ENCODE results near the gene TNFRSF11A.

Gene TNFRSF11A

DNA sequence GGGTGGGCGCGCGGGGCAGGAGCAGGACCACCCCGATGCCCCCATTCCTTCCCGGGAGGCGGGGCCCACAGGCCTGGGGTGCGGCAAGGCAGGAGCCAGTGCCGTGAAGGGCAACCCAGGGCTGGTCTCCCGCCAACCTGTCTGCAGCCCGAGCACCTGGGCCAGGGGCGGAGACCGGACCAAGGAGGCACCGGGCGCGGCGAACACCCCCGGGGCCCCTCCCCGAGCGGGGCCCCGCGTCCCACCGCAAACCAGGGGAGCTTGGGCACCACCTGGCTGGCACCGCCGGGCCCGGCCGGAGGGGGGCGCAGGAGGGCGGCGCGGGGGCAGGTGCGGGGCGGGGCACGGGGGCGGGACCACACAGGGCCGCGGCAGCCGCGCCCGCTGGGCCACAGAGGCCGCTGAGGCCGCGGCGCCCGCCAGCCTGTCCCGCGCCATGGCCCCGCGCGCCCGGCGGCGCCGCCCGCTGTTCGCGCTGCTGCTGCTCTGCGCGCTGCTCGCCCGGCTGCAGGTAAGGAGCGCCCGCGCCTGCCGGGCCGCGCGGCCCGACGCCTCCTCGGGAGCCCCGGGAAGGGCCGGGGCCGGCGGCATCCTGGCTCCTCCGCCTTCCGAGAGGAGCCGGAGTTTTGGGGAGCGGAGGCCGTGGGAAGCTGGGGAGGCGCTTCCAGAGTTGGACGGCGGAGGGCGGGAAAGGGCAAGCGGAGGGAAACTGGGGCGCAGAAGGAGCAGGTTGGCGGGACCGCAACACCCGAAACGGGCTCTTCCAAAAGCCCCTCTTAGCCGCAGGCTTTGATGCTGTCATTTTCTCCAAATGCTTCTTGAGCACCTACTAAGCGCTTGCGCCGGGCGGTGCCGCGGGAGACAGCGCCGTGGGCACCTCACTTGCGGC is at the start of gene TNFRSF11A:
TSS of gene TNFRSF11A (plus strand) at position 394 of the 889 bp plus-strand sequence. CDS start at position 437, 43 bp downstream.
- peak within 1 kb of the TSS; percentile 42 for H3K4me3 ChIP-seq (ENCODE audit: low read length)
- DNase-seq (ENCODE audit: low read depth), result peak; percentile 60
- TF ChIP-seq, protein P1, sequence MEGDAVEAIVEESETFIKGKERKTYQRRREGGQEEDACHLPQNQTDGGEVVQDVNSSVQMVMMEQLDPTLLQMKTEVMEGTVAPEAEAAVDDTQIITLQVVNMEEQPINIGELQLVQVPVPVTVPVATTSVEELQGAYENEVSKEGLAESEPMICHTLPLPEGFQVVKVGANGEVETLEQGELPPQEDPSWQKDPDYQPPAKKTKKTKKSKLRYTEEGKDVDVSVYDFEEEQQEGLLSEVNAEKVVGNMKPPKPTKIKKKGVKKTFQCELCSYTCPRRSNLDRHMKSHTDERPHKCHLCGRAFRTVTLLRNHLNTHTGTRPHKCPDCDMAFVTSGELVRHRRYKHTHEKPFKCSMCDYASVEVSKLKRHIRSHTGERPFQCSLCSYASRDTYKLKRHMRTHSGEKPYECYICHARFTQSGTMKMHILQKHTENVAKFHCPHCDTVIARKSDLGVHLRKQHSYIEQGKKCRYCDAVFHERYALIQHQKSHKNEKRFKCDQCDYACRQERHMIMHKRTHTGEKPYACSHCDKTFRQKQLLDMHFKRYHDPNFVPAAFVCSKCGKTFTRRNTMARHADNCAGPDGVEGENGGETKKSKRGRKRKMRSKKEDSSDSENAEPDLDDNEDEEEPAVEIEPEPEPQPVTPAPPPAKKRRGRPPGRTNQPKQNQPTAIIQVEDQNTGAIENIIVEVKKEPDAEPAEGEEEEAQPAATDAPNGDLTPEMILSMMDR (IDR thresholded peaks at IDR 0.05; ENCODE audit: insufficient read depth, low read depth, low read length, missing control alignments), result peak; percentile 10

DNA sequence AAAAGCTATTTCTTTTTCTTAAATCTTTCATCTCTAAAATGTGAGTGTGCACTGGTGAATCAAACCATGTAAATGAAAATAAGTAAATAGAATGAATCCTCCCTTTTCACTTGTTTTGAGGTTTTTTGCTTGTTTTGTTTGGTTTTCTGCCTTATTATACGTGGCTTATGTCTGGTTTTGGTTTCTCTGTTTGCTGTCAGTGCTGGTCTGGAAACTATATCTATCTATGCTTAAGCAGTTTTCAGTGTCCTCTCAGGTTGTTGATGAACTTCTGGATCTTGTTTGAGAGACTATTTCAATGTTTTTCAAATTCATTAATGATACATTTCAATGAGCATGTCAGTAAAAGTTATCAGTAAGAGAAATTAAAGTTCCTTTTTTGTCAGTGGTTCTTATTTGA is 48.1 kb upstream of the TNFRSF11A start:
- DNase-seq (ENCODE audit: low read depth), result no peak
- TF ChIP-seq, protein P1 (IDR thresholded peaks at IDR 0.05; ENCODE audit: insufficient read depth, low read depth, low read length, missing control alignments), result no peak
- H3K4me3 ChIP-seq (ENCODE audit: low read length), result no peak overlapping the region

DNA sequence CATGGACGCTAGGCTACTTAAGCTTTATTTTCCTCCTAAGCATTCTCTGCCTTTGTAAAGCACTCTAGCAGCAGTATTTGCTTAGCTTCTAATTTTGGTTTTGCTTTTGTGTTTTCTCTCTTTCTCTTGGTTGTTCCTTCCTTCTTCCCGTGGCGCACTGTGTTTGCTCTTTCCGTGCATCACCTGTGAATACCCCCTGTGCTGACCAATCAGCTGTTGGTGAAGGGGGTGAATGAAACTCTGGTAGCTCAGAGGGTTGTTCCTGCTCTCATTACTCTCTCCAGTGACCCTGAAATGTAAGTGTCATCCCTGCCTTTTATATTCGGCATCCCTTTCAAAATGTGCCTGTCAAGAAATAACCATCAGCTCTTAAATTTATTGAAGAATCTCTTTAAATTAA is 45.5 kb upstream of the TNFRSF11A start:
- TF ChIP-seq, protein P1 (IDR thresholded peaks at IDR 0.05; ENCODE audit: insufficient read depth, low read depth, low read length, missing control alignments), result no peak
- no peak overlapping the region for H3K4me3 ChIP-seq (ENCODE audit: low read length)
- DNase-seq (ENCODE audit: low read depth), result no peak

DNA sequence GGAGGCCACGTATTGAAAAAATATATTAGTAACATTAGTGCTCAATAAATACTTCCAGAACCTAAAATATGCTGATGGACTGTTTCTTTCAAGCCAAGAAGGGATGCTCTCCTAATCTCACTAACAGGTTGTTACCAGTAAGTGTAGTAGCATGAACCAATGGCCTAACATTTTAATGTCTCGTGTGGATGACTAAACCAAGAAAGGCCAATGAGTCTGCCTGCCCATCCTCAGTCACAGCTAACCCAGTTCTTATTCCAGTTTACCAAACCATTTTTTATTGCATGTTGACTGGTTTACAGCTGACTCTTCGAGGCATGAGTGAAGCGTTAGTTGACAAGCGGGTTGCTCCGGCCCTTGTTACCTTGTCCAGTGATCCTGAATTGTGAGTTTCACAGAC is 45.1 kb upstream of the TNFRSF11A start:
- TF ChIP-seq, protein P1 (IDR thresholded peaks at IDR 0.05; ENCODE audit: insufficient read depth, low read depth, low read length, missing control alignments), result no peak
- no peak overlapping the region for H3K4me3 ChIP-seq (ENCODE audit: low read length)
- peak; percentile 18 for DNase-seq (ENCODE audit: low read depth)

DNA sequence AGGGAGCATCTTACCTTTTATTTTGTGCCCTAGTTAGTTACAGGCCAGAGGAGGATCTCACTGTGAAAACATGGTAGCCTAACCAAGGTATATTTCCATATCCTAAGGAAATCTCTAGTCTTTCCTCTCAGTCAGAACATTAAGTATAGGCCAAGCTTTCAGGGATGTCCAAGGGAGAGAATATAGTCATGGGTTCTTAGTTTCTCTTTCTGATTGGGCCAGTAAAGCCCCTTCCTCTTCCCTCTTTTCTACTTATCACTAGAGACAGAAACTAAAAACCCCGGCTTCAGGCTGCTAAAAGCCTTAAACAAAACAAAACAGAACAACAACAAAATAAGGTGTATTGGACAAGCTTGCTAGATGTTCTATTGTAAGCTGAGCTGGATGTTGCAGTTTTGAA is 44.3 kb upstream of the TNFRSF11A start:
- DNase-seq (ENCODE audit: low read depth), result no peak
- no peak overlapping the region for H3K4me3 ChIP-seq (ENCODE audit: low read length)
- TF ChIP-seq, protein P1 (IDR thresholded peaks at IDR 0.05; ENCODE audit: insufficient read depth, low read depth, low read length, missing control alignments), result no peak

DNA sequence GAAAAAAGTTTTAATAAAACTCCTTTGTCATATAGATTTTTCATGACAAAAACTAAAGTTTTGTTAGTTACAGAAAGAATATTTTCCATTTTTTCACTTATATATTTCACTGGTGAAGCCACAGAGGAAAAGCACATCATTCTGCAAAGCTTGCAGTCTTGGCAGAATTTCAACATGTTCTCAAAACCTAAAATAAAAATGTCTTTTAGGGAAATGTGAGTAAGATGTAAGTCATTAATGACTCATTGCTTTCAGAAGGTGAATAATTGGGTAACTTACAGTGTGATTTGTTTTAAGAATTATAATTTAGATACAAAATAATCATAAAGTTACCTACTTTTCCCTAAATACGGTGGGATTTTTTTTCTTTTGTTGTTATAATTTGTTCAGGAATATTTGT is 43.4 kb upstream of the TNFRSF11A start:
- DNase-seq (ENCODE audit: low read depth), result peak; percentile 75
- no peak overlapping the region for H3K4me3 ChIP-seq (ENCODE audit: low read length)
- TF ChIP-seq, protein P1 (IDR thresholded peaks at IDR 0.05; ENCODE audit: insufficient read depth, low read depth, low read length, missing control alignments), result no peak

All from epithelial cell of esophagus (primary cell).